Lung (tissue), 12 donors: Measurements from ENCODE around the gene SLIT1. TPM values are rescaled to one million over a fixed set of nuclear protein-coding genes. Genes with fewer than 3 reads are reported as not detected.

Experiments
- ATAC-seq: fragments of 200-7000 bp; cut with Tn5 transposase; one replicate; pipeline ENCODE4 v1.9.1; 2020; ENCODE audit warnings: moderate number of reproducible peaks; ENCODE audit not compliant: insufficient read depth, low FRiP score
- DNase-seq, 3 donors: peaks; one replicate each; pipeline ENCODE4 v3.0.0-alpha.2; 2013 to 2017
- H3K27ac ChIP-seq, 2 donors: one replicate each; pipeline ENCODE4 v1.5.1; 2013; ENCODE audit warnings: mild to moderate bottlenecking in 2 of 2, moderate library complexity in 2 of 2, control low read depth in 1 of 2, inconsistent platforms in 1 of 2, low read depth in 1 of 2, low read length in 1 of 2
- H3K27me3 ChIP-seq, 3 donors: one replicate each; pipeline ENCODE4 v1.5.1; 2013; ENCODE audit warnings: low read length in 2 of 3; ENCODE audit not compliant: control insufficient read depth in 3 of 3, insufficient read depth in 3 of 3
- H3K36me3 ChIP-seq, 4 donors: one replicate each; pipeline ENCODE4 v1.5.1; 2013; ENCODE audit warnings: low read length in 4 of 4, mild to moderate bottlenecking in 1 of 4, moderate library complexity in 1 of 4; ENCODE audit not compliant: control insufficient read depth in 4 of 4, insufficient read depth in 4 of 4
- H3K4me1 ChIP-seq, 5 donors: one replicate each; pipeline ENCODE4 v1.5.1; 2013; ENCODE audit warnings: low read length in 5 of 5, mild to moderate bottlenecking in 2 of 5, moderate library complexity in 1 of 5; ENCODE audit not compliant: control insufficient read depth in 5 of 5, insufficient read depth in 5 of 5
- H3K4me3 ChIP-seq: one replicate; pipeline ENCODE4 v1.5.1; 2013; ENCODE audit warnings: mild to moderate bottlenecking, control low read depth, moderate library complexity
- H3K9ac ChIP-seq, 2 donors: one replicate each; pipeline ENCODE4 v1.5.1; 2013; ENCODE audit warnings: low read length in 2 of 2, control low read depth in 1 of 2; ENCODE audit not compliant: insufficient read depth in 1 of 2
- H3K9me3 ChIP-seq, 4 donors: one replicate each; pipeline ENCODE4 v1.5.1; 2013; ENCODE audit warnings: low read length in 3 of 4, mild to moderate bottlenecking in 1 of 4, moderate library complexity in 1 of 4; ENCODE audit not compliant: control insufficient read depth in 4 of 4, insufficient read depth in 3 of 4
- CTCF ChIP-seq: IDR thresholded peaks from 2 replicates; pipeline ENCODE4 v1.5.1; 2012; ENCODE audit warnings: mild to moderate bottlenecking; ENCODE audit errors: control extremely low read depth, extremely low read depth
- WGBS, 2 donors: extraction: QIAGEN DNeasy Blood & Tissue Kit; methylation state at CpG; one replicate each; pipeline ENCODE4 v1.1.7; 2013; 5-methylcytosine and 5-hydroxymethylcytosine counted together
- polyA plus RNA-seq, 2 donors: library from polyadenylated mRNA; stranded (reverse); fragments of 200-250 nt; gene quantifications; one replicate each; pipeline ENCODE4 v1.2.1, GENCODE V29; 2013
- total RNA-seq, 2 donors: library from RNA; depleted of rRNA in 1 of 2; stranded (reverse); fragments of >200 nt in 1 of 2; gene quantifications; one replicate each; pipeline ENCODE4 v1.2.1, GENCODE V29; 2014 to 2021
- donor health status: control.
- donor health status: control.
- donor health status: Bipolar disorder and iron deficiency.
- donor health status: healthy.
- donor health status: DM: yes; HTN: yes; CAD: no.

SLIT1 gene
- total and polyA plus RNA-seq, 4 donors, result 0.39 to 5.6 (median 0.57) TPM

DNA sequence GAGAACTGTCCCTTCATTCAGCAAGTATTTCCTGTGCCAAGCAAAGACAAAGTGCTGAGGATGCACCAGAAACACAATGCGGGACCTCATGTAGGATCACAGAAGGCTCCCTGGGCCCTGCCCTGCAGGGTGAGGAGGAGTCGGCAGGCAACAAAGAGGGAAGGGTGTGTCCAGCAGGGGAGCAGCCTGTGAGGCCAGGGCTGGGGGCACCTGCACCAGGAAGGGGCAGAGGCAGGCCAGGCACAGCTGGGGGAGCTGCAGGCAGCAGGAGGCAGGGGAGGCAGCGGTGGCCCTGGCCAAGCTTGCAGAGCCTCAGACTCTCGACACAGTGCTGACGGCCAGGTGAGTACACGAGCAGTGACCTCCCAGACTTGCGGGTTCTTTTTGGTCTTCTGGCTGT is 123.3 kb downstream of the SLIT1 start:
- no peak for DNase-seq
- ATAC-seq, result no peak
- Histone ChIP-seq H3K9me3 (no peaks in the 10 kb centered on the region), H3K4me3 (no peak overlapping the region), H3K4me1 (no peaks in the 10 kb centered on the region), H3K36me3 (no peaks in the 10 kb centered on the region), H3K27ac (no peak overlapping the region), H3K27me3 (peaks cover 0 to 2% (median 0%) of the 10 kb centered on the region in 3 donors), H3K9ac (no peak overlapping the region)
- TF ChIP-seq CTCF, result no peak
- 88 to 89% methylated on average over 7 of the region's 7 CpGs for WGBS, 2 donors

GRCh38 chr10:97062046-97062445 is 123.7 kb downstream of the SLIT1 start:
- TF ChIP-seq CTCF, result no peak
- H3K4me3 ChIP-seq, result no peak overlapping the region
- H3K9me3 ChIP-seq, result no peaks in the 10 kb centered on the region
- WGBS, 2 donors, result 87 to 94% methylated on average over 5 of the region's 5 CpGs
- no peak overlapping the region for H3K27ac ChIP-seq
- DNase-seq (no peak), ATAC-seq (no peak)
- H3K27me3 ChIP-seq, result peaks cover 0 to 2% (median 0%) of the 10 kb centered on the region in 3 donors
- H3K36me3 ChIP-seq, result no peaks in the 10 kb centered on the region
- H3K4me1 ChIP-seq, result no peaks in the 10 kb centered on the region
- H3K9ac ChIP-seq, result no peak overlapping the region

- Histone ChIP-seq H3K27ac (no peak overlapping the region), H3K4me1 (no peaks in the 10 kb centered on the region), H3K36me3 (no peaks in the 10 kb centered on the region), H3K9me3 (no peaks in the 10 kb centered on the region), H3K27me3 (peaks cover 0 to 2% (median 0%) of the 10 kb centered on the region in 3 donors), H3K9ac (no peak overlapping the region), H3K4me3 (no peak overlapping the region)
- no peak for TF ChIP-seq CTCF
- ATAC-seq (no peak), DNase-seq (no peak)
- 91 to 94% methylated on average over 2 of the region's 2 CpGs for WGBS, 2 donors
Observed at GRCh38 chr10:97061423-97061822, 124.3 kb downstream of the SLIT1 start.

GRCh38 chr10:97060441-97061084 is 125.2 kb downstream of the SLIT1 start:
- H3K9me3 ChIP-seq, result no peaks in the 10 kb centered on the region

More at GRCh38 chr10:97060441-97061084, 125.2 kb downstream of the SLIT1 start:
- Histone ChIP-seq H3K27me3 (no peaks in the 10 kb centered on the region), H3K4me3 (no peak overlapping the region), H3K4me1 (no peaks in the 10 kb centered on the region), H3K9ac (no peak overlapping the region), H3K36me3 (no peaks in the 10 kb centered on the region), H3K27ac (no peak overlapping the region)
- TF ChIP-seq CTCF, result no peak
- DNase-seq, result no peak
- ATAC-seq, result no peak
- WGBS, 2 donors, result 91% methylated on average over 15 of the region's 15 CpGs
